ENCODE data around the gene FAM193B. TPM values are rescaled to one million over a fixed set of nuclear protein-coding genes. Genes with fewer than 3 reads are reported as not detected.

FAM193B gene
- total and polyA plus RNA-seq, 9 of the 15 experiments (the other 6 are each of a cell fraction or from before 2014, with no cell fraction given), result 4.4 to 76.4 (median 37.3) TPM

DNA sequence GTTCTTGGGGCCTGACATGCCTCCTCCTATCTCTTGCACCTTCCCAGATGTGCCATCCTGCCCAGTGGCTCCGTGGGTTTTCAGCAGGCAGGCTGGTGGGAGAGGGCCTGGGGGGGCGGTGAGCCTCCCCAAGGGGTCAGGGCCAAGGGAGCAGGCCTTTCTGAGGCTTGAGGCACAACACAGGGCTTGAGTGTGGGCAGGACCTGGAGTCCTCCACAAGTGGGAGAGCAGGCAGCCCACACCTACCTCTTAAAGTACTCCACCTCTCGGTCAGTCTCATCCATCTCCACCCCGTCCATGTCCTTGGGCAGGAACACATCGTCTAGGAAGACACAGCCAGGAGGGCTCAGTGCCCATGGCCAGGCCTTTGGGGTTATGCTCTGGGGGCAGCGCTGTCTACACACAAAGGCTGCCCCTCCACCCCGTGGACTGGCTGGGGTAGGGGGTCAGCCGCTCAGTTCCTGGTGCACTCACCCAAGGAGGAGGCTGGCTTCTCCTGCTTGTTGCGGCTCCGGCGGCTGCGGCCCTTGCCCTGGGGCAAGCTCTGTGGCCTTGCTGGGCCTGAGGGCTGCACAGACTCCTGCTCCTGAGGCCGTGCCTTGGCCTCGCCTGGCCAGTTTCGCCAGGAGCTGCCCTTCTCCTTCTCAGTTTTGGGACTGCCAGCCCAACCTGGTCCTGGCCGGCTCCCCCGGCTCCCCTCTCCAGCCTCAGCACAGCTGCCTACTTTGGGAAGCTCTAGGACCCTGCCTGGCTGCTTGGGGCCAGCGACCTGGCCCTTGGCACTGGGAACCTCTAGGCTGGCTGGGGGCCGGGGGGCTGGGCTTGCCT is 30.4 kb downstream of the FAM193B start:
- no peak for FAIRE-seq
- in situ Hi-C loops (cut with MboI), result no loop called here
- TF ChIP-seq POLR2G (IDR thresholded peaks at IDR 0.05; ENCODE audit: low read depth, low read length), result peak; percentile 70
- TF ChIP-seq SIX5 (IDR thresholded peaks at IDR 0.05; ENCODE audit: borderline replicate concordance in 1 of 2, insufficient read depth in 1 of 2, low read depth in 1 of 2, low read length in 2 of 2), result no peak
- TF ChIP-seq NUFIP1 (IDR thresholded peaks at IDR 0.05; ENCODE audit: partially characterized antibody), result no peak
- TF ChIP-seq PHB2 (IDR thresholded peaks at IDR 0.05; ENCODE audit: low read depth), result no peak
- no peak for TF ChIP-seq THRAP3 (IDR thresholded peaks at IDR 0.05; ENCODE audit: borderline replicate concordance)
- intact Hi-C loops (cut with micrococcal nuclease), result no loop called here
- Histone ChIP-seq H3K9me3 (replicated peaks; ENCODE audit: control insufficient read depth, insufficient read depth, low read depth, low read length) (no peaks in the 10 kb centered on the region), H3K4me2 (ENCODE audit: insufficient read depth, low read length) (no peak overlapping the region), H4K20me1 (replicated peaks; ENCODE audit: control insufficient read depth, insufficient read depth, low read length) (peaks cover 2% of the 10 kb centered on the region), H3K36me3 (ENCODE audit: control insufficient read depth, insufficient read depth, low read length) (peaks cover 92% of the 10 kb centered on the region; the same call in 2 of the 3 replicates), H3K27me3 (ENCODE audit: control insufficient read depth in 2 of 2, insufficient read depth in 2 of 2, low read length in 2 of 2) (no peaks in the 10 kb centered on the region), H2AFZ (ENCODE audit: low read depth, low read length) (no peak overlapping the region), H3K79me2 (ENCODE audit: control insufficient read depth, insufficient read depth, low read length) (peaks cover 6% of the 10 kb centered on the region; the same call in 1 of the 3 replicates), H3K9ac (ENCODE audit: insufficient read depth in 1 of 2, low read depth in 2 of 2, low read length in 2 of 2) (peak overlapping the region in 1 of 2 experiments; percentile 40; a peak in 1 of 4 replicates), H3K4me3 (no peak overlapping the region), H3K4me1 (replicated peaks in 1 of 2; ENCODE audit: control insufficient read depth in 2 of 2, insufficient read depth in 2 of 2, low read length in 2 of 2) (peaks cover 6 to 31% of the 10 kb centered on the region in 2 experiments; a peak in 4 of 5 replicates), H3K9me1 (ENCODE audit: control insufficient read depth, insufficient read depth, low read length) (no peaks in the 10 kb centered on the region), H3K27ac (ENCODE audit: extremely low read depth, low read depth, low read length) (no peak overlapping the region)
- no peak for ATAC-seq
- DNase-seq (ENCODE audit: extremely low read depth in 1 of 4, low spot score in 3 of 4), result no peak
- ChIA-PET CTCF (ENCODE audit: low intra/inter-chr PET ratio) (no interaction called here), POLR2A (interaction anchor here (0.6 to 1.2 kb wide), 6 partner anchors 13 to 270 kb away, joined by 3 to 5 read pairs (median 4); no protein-coding TSS in a partner anchor)
- WGBS (ENCODE audit: insufficient coverage, low coverage, missing lambda C conversion rate), result 94% methylated on average over 16 of the region's 19 CpGs
- BruUV-seq (replicated peaks), result no TSS peak

All from K562 (cell line).